GM12864 (cell line): Measurements from ENCODE around the gene PNPLA8.
A peak's percentile ranks its signal among the peaks of the same experiment; 100 is the strongest.

Source experiments
- DNase-seq: peaks from one replicate; pipeline ENCODE4 v3.0.0-alpha.2; 2011; ENCODE audit warnings: low read depth
- H3K4me3 ChIP-seq: 2 replicates; pipeline ENCODE4 v1.5.1; 2011; ENCODE audit warnings: mild to moderate bottlenecking, low read depth, low read length, control low read depth
- CTCF ChIP-seq: IDR thresholded peaks from 2 replicates; pipeline ENCODE4 v1.5.1; 2011; ENCODE audit warnings: low read depth, mild to moderate bottlenecking, moderate library complexity, low read length, control low read depth, inconsistent platforms; ENCODE audit errors: missing control alignments

Gene PNPLA8

GRCh38 chr7:108525985-108526767 is at the start of gene PNPLA8:
Gene PNPLA8, minus strand, starts transcription at chr7:108526135. Its CDS starts 10,644 bp downstream, at chr7:108515491.
- DNase-seq, result peak; percentile 97
- no peak for TF ChIP-seq CTCF
- peak within 1 kb of the TSS; percentile 72 for H3K4me3 ChIP-seq

GRCh38 chr7:108575156-108575555 is 49.2 kb upstream of the PNPLA8 start:
- TF ChIP-seq CTCF, result no peak
- no peak overlapping the region for H3K4me3 ChIP-seq
- no peak for DNase-seq

- no peak for TF ChIP-seq CTCF
- no peak overlapping the region for H3K4me3 ChIP-seq
Observed at GRCh38 chr7:108572480-108572879, 46.5 kb upstream of the PNPLA8 start.

GRCh38 chr7:108570146-108570755 is 44.3 kb upstream of the PNPLA8 start:
- no peak for TF ChIP-seq CTCF
- DNase-seq, result no peak
- H3K4me3 ChIP-seq, result peak overlapping the region; percentile 87

More at GRCh38 chr7:108572480-108572879, 46.5 kb upstream of the PNPLA8 start:
- no peak for DNase-seq

GRCh38 chr7:108569381-108570145 is 43.6 kb upstream of the PNPLA8 start, which contains the start of the genes DNAJB9 and THAP5:
Gene DNAJB9, plus strand, starts transcription at chr7:108569874. Its CDS starts 1,853 bp downstream, at chr7:108571727.
Gene THAP5, minus strand, starts transcription at chr7:108569706. Its CDS starts 137 bp downstream, at chr7:108569569.
- peak within 1 kb of the TSS; percentile 87 for H3K4me3 ChIP-seq
- TF ChIP-seq CTCF, result no peak
- DNase-seq, result peak; percentile 98

GRCh38 chr7:108568801-108569380 is 43.0 kb upstream of the PNPLA8 start:
- TF ChIP-seq CTCF, result no peak
- no peak for DNase-seq
- H3K4me3 ChIP-seq, result peak overlapping the region; percentile 87
